ENCODE results near the gene UGT1A6. TPM values are rescaled to one million over a fixed set of nuclear protein-coding genes. Genes with fewer than 3 reads are reported as not detected.

Gene UGT1A6
- total RNA-seq, 6 experiments from 2014 or later = 79.4 to 315 (median 139) TPM

DNA sequence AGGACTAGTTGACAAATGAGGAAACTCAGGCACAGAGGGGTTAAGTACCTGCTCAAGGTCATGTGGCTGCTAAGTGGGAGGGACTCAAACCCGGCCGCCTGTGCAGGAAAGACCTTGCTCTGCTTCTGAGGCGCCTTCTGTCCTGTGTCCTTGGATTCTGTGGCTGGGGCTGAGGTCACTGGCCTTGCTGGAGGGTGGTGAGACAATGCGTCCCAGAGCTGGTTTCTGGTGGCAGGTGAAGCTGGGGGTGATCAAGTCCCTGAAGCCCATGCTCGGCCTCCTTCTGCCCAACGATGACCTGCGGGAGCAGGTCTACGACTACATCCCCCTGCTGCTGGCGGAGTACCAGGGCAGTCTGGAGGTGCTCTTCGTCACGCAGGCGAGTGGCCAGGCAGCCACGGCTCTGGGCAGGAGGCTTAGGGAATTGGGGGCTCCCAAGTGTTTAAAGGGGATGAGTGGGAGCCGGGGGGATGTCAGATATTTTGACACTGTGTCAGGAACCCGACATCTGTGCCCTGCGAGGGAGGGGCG lies 101.5 kb downstream of the UGT1A6 start:
- Histone ChIP-seq H3K27ac (no peak overlapping the region), H3K4me3 (no peak overlapping the region), H3K36me3 (no peaks in the 10 kb centered on the region), H3K9me3 (no peaks in the 10 kb centered on the region), H3K27me3 (no peaks in the 10 kb centered on the region), H3K4me1 (no peaks in the 10 kb centered on the region)
- ATAC-seq (no peak), DNase-seq (no peak)
- intact Hi-C loops (cut with DNase I) = no loop called here
- WGBS (ENCODE audit: insufficient coverage, low coverage, low lambda C conversion rate, missing lambda C conversion rate) = 92% methylated on average over 4 of the region's 17 CpGs
- TF ChIP-seq CTCF (IDR thresholded peaks at IDR 0.05) = no peak
- TF ChIP-seq POLR2A (IDR thresholded peaks at IDR 0.05) = no peak

DNA sequence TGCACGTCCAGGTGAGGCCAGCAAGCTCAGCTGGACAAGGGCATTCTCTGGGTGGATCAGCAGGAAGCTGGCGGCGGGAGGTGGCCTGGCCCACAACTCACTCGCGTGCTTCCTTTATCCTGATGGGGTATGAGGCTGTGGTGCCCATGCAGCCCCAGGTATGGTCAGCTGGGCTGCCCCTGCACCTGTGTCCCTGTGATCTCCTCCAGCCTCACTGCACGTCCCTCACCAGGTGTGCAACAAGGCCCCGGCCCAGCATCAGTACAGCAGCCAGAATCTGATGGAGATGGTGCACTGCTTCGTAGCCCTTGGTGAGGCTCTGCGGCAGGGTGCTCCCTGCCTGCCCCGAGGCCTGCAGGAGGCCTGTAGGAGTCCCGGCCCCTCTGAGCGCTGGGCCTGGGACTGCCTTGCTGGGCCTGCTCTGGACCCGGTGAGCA lies 103.1 kb downstream of the UGT1A6 start:
- no peaks in the 10 kb centered on the region for H3K27me3 ChIP-seq
- WGBS (ENCODE audit: insufficient coverage, low coverage, low lambda C conversion rate, missing lambda C conversion rate) = 94% methylated on average over 5 of the region's 13 CpGs
- H3K9me3 ChIP-seq = no peaks in the 10 kb centered on the region
- H3K27ac ChIP-seq = no peak overlapping the region
- intact Hi-C loops (cut with DNase I) = no loop called here
- TF ChIP-seq POLR2A (IDR thresholded peaks at IDR 0.05) (no peak), CTCF (IDR thresholded peaks at IDR 0.05) (no peak)
- no peak for DNase-seq
- no peaks in the 10 kb centered on the region for H3K4me1 ChIP-seq
- no peaks in the 10 kb centered on the region for H3K36me3 ChIP-seq
- ATAC-seq = no peak
- H3K4me3 ChIP-seq = no peak overlapping the region

DNA sequence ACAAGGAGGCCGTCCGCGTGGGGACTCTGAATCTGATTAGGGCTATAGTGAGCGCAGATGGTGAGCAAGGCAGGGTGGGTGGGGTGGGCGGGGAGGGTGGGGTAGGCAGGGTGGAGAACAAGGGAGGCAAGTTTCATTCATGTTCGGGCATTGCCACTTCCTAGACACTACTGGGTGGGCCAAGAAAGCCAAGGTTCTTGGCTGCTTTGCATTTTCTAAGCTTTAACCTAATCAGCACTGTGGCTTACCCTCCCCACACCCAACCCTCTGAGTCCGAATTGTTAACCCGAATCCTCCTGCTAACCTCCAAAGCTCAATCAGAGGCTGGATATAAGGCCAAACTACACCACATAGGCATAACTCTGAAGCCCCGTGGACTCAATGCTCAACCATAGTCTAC lies 103.6 kb downstream of the UGT1A6 start:
- TF ChIP-seq CTCF (IDR thresholded peaks at IDR 0.05) (no peak), POLR2A (IDR thresholded peaks at IDR 0.05) (no peak)
- no peak for ATAC-seq
- 91% methylated on average over 8 of the region's 9 CpGs for WGBS (ENCODE audit: insufficient coverage, low coverage, low lambda C conversion rate, missing lambda C conversion rate)

GRCh38 chr2:233798335-233799086 lies 105.8 kb downstream of the UGT1A6 start:
- no peaks in the 10 kb centered on the region for H3K9me3 ChIP-seq
- H3K4me3 ChIP-seq = no peak overlapping the region
- H3K36me3 ChIP-seq = no peaks in the 10 kb centered on the region
- no peak for ATAC-seq
- intact Hi-C loops (cut with DNase I) = no loop called here
- no peaks in the 10 kb centered on the region for H3K4me1 ChIP-seq
- TF ChIP-seq POLR2A (IDR thresholded peaks at IDR 0.05) (no peak), CTCF (IDR thresholded peaks at IDR 0.05) (no peak)
- 75% methylated on average over 5 of the region's 14 CpGs for WGBS (ENCODE audit: insufficient coverage, low coverage, low lambda C conversion rate, missing lambda C conversion rate)
- H3K27me3 ChIP-seq = no peaks in the 10 kb centered on the region
- no peak overlapping the region for H3K27ac ChIP-seq
- DNase-seq = no peak

More for the DNA sequence above, 103.6 kb downstream of the UGT1A6 start:
- no peaks in the 10 kb centered on the region for H3K27me3 ChIP-seq
- no peaks in the 10 kb centered on the region for H3K9me3 ChIP-seq
- DNase-seq = no peak
- no peak overlapping the region for H3K27ac ChIP-seq
- H3K4me1 ChIP-seq = no peaks in the 10 kb centered on the region
- intact Hi-C loops (cut with DNase I) = no loop called here
- no peak overlapping the region for H3K4me3 ChIP-seq
- H3K36me3 ChIP-seq = no peaks in the 10 kb centered on the region

Measured in right lobe of liver (tissue), 6 donors.